SK-N-SH treated with all-trans-retinoic acid at 6 μM for 48 hours (cell line): Measurements from ENCODE around the gene NCAM1.

Source experiments
- ATAC-seq: fragments of 200-7000 bp; cut with Tn5 transposase; 3 replicates; pipeline ENCODE4 v1.9.1; 2020; ENCODE audit warnings: mild to moderate bottlenecking, moderate library complexity
- ESRRG ChIP-seq: fragments of 250-450 bp; sonication (Bioruptor Pico); IDR thresholded peaks from 2 replicates; pipeline ENCODE4 v1.6.1; 2021; ENCODE audit warnings: mild to moderate bottlenecking
- GLIS3 ChIP-seq: fragments of 250-450 bp; sonication (Bioruptor Pico); IDR thresholded peaks from 2 replicates; pipeline ENCODE4 v1.5.0; 2020; ENCODE audit warnings: mild to moderate bottlenecking, moderate library complexity
- ISL1 ChIP-seq: fragments of 250-450 bp; sonication (Bioruptor Pico); IDR thresholded peaks from 2 replicates; pipeline ENCODE4 v2.1.2; 2022; ENCODE audit warnings: mild to moderate bottlenecking, moderate library complexity
- OSR1 ChIP-seq: fragments of 250-450 bp; sonication (Bioruptor Pico); IDR thresholded peaks from 2 replicates; pipeline ENCODE4 v1.8.0; 2022; ENCODE audit warnings: moderate library complexity, mild to moderate bottlenecking, inconsistent platforms
- POU6F1 ChIP-seq: fragments of 250-450 bp; sonication (Bioruptor Pico); IDR thresholded peaks from 2 replicates; pipeline ENCODE4 v1.8.0; 2021; ENCODE audit warnings: low read depth, mild to moderate bottlenecking, moderate library complexity, borderline replicate concordance
- PPARA ChIP-seq: fragments of 250-450 bp; sonication (Bioruptor Pico); IDR thresholded peaks from 2 replicates; pipeline ENCODE4 v1.5.0; 2020; ENCODE audit warnings: mild to moderate bottlenecking, borderline replicate concordance
- TCF4 ChIP-seq: fragments of 250-450 bp; sonication (Bioruptor Pico); IDR thresholded peaks from 2 replicates; pipeline ENCODE4 v1.8.0; 2021; ENCODE audit warnings: mild to moderate bottlenecking, moderate library complexity, borderline replicate concordance
- TOX ChIP-seq: fragments of 250-450 bp; sonication (Bioruptor Pico); IDR thresholded peaks from 2 replicates; pipeline ENCODE4 v1.8.0; 2021; ENCODE audit warnings: mild to moderate bottlenecking, moderate library complexity, borderline replicate concordance
- ZC3H10 ChIP-seq: fragments of 250-450 bp; sonication (Bioruptor Pico); IDR thresholded peaks from 2 replicates; pipeline ENCODE4 v1.5.1; 2021; ENCODE audit warnings: mild to moderate bottlenecking, moderate library complexity
- ZFP30 ChIP-seq: fragments of 450-650 bp; formaldehyde crosslinking; IDR thresholded peaks from 2 replicates; pipeline ENCODE4 v1.5.0; 2022; ENCODE audit warnings: mild to moderate bottlenecking, moderate library complexity
- ZNF565 ChIP-seq: fragments of 450-650 bp; formaldehyde crosslinking; conservative IDR thresholded peaks from 2 replicates; pipeline ENCODE4 v1.5.0; 2020; ENCODE audit warnings: low read depth, mild to moderate bottlenecking, moderate library complexity
- ZNF70 ChIP-seq: fragments of 450-650 bp; formaldehyde crosslinking; IDR thresholded peaks from 2 replicates; pipeline ENCODE4 v1.5.0; 2020; ENCODE audit warnings: mild to moderate bottlenecking, moderate library complexity
- ZNF8 ChIP-seq: fragments of 450-650 bp; formaldehyde crosslinking; IDR thresholded peaks from 2 replicates; pipeline ENCODE4 v1.5.0; 2020; ENCODE audit warnings: mild to moderate bottlenecking, moderate library complexity
- TF ChIP-seq, protein P1 (sequence below): fragments of 250-450 bp; sonication (Bioruptor Pico); IDR thresholded peaks from 2 replicates; pipeline ENCODE4 v1.5.1; 2020; ENCODE audit warnings: low read depth, mild to moderate bottlenecking, moderate library complexity
- TF ChIP-seq, protein P2 (sequence below): fragments of 250-450 bp; sonication (Bioruptor Pico); IDR thresholded peaks from 2 replicates; pipeline ENCODE4 v1.5.0; 2020; ENCODE audit warnings: mild to moderate bottlenecking, moderate library complexity

Gene NCAM1

GRCh38 chr11:112928136-112928535 is 33.1 kb upstream of the NCAM1 start (continued):
- no peak for TF ChIP-seq ZNF565 (CRISPR knock-in tag)

DNA sequence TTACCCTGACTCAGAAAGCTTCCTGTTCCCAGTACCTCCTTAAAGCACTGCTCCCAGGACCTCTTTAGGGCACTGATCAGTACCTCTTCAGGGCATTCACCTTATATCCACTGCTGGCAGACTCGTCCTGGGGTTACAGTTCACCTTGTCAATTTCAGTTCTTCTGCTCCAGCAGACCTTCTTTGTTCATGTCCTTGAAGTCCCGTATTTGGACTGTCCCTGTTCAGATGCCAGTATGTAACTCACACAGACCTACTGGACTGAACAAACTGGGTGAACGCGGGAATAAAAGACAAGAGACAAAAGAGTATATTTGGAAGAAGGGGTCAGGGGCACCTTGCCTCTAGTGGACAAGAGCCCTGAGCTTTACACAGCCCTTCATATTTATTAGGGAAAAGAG is 31.8 kb upstream of the NCAM1 start:
- ATAC-seq = no peak
- TF ChIP-seq TOX (CRISPR knock-in tag) (no peak), TCF4 (CRISPR knock-in tag) (no peak), POU6F1 (CRISPR knock-in tag) (no peak), ISL1 (CRISPR knock-in tag) (no peak), ZFP30 (CRISPR knock-in tag) (no peak)
- TF ChIP-seq, all 23 proteins: peak for 0

- no peak for ATAC-seq
- TF ChIP-seq ISL1 (CRISPR knock-in tag) (no peak), TOX (CRISPR knock-in tag) (no peak), OSR1 (CRISPR knock-in tag) (no peak), GLIS3 (CRISPR knock-in tag) (no peak), ESRRG (no peak), ZC3H10 (no peak), ZNF70 (CRISPR knock-in tag) (no peak), TCF4 (CRISPR knock-in tag) (no peak), PPARA (no peak)
- TF ChIP-seq, protein P1, sequence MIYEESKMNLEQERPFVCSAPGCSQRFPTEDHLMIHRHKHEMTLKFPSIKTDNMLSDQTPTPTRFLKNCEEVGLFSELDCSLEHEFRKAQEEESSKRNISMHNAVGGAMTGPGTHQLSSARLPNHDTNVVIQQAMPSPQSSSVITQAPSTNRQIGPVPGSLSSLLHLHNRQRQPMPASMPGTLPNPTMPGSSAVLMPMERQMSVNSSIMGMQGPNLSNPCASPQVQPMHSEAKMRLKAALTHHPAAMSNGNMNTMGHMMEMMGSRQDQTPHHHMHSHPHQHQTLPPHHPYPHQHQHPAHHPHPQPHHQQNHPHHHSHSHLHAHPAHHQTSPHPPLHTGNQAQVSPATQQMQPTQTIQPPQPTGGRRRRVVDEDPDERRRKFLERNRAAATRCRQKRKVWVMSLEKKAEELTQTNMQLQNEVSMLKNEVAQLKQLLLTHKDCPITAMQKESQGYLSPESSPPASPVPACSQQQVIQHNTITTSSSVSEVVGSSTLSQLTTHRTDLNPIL = no peak
- TF ChIP-seq, protein P2, sequence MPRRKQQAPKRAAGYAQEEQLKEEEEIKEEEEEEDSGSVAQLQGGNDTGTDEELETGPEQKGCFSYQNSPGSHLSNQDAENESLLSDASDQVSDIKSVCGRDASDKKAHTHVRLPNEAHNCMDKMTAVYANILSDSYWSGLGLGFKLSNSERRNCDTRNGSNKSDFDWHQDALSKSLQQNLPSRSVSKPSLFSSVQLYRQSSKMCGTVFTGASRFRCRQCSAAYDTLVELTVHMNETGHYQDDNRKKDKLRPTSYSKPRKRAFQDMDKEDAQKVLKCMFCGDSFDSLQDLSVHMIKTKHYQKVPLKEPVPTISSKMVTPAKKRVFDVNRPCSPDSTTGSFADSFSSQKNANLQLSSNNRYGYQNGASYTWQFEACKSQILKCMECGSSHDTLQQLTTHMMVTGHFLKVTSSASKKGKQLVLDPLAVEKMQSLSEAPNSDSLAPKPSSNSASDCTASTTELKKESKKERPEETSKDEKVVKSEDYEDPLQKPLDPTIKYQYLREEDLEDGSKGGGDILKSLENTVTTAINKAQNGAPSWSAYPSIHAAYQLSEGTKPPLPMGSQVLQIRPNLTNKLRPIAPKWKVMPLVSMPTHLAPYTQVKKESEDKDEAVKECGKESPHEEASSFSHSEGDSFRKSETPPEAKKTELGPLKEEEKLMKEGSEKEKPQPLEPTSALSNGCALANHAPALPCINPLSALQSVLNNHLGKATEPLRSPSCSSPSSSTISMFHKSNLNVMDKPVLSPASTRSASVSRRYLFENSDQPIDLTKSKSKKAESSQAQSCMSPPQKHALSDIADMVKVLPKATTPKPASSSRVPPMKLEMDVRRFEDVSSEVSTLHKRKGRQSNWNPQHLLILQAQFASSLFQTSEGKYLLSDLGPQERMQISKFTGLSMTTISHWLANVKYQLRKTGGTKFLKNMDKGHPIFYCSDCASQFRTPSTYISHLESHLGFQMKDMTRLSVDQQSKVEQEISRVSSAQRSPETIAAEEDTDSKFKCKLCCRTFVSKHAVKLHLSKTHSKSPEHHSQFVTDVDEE = no peak
Measured at GRCh38 chr11:112931703-112932102, 29.5 kb upstream of the NCAM1 start.

DNA sequence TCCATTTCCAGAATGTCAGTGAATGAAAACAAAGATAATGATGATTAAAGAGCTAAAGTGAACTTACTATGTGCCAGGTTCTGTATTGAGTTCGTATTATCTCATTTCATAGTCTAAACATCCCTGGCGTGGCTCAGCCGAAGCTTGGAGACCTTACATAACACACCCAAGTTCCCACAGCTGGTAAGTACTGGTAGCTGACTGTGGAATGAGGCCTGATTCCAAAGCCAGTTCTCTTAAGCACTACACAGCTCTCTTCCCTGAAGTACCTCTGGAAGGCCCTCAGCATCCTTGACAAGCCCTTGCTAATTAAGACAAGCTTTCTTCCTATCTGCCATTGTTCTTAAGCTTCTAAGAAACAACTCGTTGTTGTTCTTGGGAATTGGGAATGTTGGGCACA is 28.6 kb upstream of the NCAM1 start:
- TF ChIP-seq, protein P1 = no peak
- no peak for TF ChIP-seq POU6F1 (CRISPR knock-in tag)
- TF ChIP-seq PPARA = no peak
- TF ChIP-seq, protein P2 = no peak
- no peak for TF ChIP-seq ZNF8 (CRISPR knock-in tag)
- no peak for TF ChIP-seq GLIS3 (CRISPR knock-in tag)
- TF ChIP-seq OSR1 (CRISPR knock-in tag) = no peak
- TF ChIP-seq TOX (CRISPR knock-in tag) = no peak
- no peak for ATAC-seq
